GM21737 (cell line): ENCODE results near the gene KRT85.
"Not testable (repeated sequence)": the region's sequence is repeated elsewhere in the genome, so short reads cannot be mapped to it uniquely, and the experiment has no call there.

Source experiments
- ATAC-seq: cut with Tn5 transposase; IDR thresholded peaks from one replicate; pipeline ENCODE4 v1.9.1; 2021; ENCODE audit warnings: mild to moderate bottlenecking, moderate library complexity; ENCODE audit not compliant: unreplicated experiment

Gene KRT85

DNA sequence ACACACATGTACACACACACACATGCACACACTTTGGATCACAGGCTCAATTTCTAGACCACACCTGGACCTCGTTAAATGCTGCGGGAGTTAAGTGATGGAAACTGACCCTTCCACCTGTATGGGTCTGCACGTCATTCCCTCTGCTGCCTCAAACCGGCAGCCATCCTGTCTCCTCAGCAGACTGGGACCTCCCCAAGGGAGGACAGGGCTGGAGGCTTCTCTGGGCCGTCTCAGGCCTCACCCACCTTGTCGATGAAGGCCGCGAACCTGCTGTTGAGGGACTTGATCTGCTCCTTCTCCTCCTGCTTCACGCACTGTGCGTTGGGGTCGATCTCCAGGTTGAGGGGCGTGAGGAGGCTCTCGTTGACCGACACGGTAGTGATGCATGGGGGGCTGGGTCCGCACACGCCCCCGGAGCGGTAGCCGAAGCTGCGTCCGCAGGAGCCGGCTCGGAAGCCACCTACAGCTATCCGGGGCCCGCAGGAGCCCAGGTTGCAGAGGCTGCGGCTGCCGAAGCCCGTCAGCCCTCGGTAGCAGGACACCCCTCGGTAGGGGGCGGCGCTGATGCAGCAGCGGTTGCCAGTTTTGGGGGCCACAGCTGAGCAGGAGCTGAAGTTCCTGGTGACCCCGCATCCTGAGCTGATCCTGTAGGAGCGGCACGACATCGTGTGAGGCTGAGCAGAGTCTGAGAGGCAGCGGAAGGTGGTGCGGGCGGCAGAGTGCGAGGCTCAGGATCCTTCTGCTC, at the start of gene KRT85:
TSS of gene KRT85 (minus strand) at position 744 of the 748 bp plus-strand sequence. CDS start at position 668, 76 bp downstream.
- ATAC-seq = no peak

DNA sequence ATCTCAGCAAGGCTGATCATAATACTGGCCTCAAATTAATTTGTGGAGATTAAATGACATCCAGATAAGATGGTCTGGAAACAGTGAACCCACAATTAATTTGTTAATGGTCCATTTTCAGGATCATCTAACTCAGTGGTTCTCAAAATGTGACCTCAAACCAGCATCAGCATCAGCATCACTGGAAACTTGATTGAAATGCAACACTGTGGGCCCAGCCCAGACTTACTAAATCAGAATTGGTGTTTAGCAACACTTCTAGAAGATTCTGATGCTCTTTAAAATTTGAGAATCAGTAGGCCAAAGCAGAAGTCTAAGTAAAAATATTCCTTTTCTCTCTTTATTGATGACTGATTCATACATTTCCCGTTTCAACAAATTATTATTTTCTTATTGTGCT, 49.5 kb upstream of the KRT85 start:
- no peak for ATAC-seq

DNA sequence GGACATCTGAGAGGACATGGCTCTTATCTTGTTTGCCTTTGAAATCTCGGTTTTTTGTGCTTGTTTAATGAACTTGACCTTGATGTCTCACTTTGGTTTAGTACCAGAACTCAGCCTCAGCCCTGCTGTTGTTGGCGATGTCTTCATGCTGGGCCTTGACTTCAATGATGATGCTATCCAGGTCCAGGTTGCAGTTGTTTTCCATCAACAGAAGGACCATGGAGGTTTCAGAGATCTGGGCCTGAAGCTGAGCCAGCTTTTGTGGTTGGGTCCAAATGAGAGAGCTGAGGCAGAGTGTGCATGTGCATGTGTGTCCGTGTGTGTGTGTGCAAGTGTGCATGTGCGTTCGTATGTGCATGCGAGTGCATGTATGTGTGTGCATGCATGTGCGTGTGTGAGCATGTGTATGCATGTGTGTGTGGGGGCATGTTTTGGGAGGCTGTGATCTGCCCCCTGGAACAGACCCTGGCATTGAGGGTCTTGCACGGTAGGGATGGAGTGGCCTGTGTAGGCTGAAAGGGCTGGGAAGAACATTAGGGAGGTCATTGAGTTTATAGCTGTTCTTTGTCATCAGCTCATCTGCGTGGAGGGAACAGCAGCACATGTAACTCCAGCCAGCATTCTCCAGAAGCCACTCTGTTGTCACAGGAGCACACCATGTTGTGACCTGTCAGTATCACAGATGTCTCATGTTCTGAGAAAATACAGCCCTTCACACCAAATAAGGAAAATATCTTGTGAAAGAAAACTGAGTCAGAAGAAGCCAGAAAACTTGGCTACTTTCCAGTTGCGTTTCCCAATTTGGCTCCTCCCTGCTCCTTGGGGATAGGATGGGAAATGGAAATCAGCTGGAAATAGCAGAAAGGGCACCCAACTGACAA, 48.8 kb upstream of the KRT85 start:
- no peak for ATAC-seq

DNA sequence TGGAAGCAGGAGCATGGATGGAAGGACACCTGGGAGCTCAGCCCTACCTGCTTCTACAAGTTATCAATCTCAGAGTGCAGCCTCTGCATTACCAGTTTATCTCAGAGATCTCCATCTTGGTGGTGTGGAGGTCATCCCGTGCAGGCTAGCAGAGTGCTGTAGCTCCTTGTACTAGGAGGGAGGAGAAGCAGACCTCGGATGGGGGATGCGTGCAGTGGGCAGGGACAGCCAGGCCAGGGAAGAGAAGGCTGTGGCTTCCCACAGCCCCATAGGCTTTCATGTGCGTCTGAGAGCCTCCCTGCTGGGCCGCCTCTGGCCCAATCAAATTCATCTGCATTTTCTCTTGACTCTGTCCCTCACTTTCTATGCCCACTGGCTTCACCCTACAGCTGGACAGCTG, 47.7 kb upstream of the KRT85 start:
- no peak for ATAC-seq

DNA sequence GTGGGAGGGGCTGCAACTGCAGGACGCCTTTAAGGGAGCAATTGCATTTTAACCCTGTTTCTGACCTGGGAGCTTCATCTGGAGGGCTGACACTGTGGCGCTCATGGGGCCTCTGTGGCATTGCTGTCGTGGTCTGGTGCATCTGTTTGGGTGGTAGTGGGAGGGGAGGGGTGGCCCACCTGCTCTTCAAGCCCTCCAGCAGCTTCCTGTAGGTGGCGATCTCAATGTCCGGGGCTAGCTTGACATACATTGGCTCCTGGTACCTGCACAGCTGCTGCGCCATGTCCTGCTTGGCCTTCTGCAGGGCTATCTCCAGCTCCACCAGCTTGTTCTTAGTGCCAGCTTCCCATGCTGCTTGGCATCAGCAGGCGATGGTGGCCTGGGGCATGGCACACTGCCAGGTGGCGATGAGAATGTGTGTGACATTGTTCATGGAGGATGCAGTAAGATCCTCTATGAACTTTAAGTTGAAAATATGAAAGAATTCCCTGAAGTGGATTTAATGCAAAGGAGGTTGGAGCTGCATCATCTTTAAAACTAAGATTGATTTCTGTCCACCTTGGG, 46.6 kb upstream of the KRT85 start:
- no peak for ATAC-seq

DNA sequence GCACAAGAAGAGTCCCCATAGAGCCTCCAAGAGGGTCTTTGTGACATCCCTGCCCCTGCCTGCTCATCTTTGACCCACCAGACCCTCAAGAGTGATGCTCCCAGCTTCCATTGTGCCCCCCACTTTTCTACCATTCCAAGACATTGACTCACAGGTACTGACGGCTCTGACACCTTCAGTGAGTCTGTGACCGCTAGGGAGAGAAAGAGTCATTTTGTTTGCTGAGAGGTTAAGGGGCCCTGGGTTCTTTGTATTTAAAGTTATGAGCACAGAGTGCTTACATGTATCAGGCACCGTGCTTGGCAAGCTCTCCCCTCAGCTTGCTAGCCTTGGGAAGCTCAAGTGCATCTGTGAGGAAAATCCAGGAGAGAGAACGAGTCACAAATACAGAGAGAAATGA, 45.9 kb upstream of the KRT85 start:
- ATAC-seq = no peak

DNA sequence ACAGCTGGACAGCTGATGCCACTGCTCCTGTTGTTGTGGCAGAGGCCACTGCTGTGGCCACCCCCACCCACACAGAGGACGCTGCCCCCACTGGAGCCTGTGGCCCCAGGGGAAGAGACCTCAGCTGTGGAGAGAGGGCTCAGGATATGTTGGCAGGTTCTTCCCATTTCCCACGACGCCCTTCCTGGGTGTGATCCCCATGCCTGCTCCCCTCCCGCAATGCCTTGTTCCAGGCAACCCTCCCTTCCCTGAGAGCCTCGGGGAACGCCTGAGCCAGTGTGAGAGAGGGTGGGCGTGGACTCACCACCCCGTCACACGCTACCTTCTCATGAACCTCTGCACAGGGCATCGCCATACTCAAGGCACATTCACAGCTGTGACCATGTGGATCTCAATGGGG, 44.5 kb upstream of the KRT85 start:
- no peak for ATAC-seq

DNA sequence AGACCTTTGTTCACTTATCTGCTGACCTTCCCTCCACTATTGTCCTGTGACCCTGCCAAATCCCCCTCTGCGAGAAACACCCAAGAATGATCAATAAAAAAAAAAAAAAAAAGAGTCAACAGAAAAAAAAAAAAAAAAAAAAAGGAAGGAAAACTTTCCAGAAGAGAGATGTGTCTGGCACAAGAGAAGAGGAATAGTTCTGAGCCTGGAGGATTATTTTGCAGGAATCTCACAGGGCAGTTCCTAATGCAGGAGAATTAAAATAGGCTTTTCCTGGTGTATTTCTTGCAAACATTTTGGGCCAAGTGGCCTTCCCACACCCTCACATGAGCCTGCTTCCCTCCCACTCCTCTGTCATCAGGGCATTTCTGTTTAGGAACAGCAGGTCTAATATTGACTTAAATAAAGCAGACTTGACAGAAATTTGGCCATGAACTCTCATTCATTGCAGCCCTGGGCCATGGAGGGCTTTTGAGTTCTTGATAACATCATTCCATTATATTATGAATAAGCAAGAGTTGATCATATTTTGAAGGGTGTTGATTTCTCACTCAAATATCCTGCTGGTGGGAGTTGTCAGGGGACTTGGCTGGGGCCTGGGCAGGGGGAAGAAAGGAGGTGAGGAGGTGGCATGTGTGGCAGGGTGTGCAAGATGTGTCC, 43.4 kb upstream of the KRT85 start:
- not testable (repeated sequence) for ATAC-seq

DNA sequence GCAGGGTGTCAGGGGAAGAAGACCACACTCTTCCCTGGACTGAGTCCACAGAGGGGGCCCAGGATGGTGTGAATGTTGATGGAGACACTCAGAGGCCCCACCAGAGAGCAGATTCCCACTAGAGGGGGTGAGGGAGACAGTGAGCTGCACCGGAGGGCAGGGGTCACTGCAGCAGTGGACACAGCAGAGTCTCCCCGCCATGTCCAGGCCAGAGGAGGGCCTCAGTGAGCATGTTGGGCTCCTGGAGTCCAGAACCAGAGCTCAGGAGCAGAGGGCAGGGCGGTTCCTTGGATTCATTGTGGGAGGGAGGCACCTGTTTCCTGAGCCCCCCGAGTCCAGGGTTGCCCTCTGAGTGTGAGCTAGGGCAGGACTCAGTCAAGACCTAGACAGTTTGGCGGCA, 40.6 kb upstream of the KRT85 start:
- no peak for ATAC-seq

DNA sequence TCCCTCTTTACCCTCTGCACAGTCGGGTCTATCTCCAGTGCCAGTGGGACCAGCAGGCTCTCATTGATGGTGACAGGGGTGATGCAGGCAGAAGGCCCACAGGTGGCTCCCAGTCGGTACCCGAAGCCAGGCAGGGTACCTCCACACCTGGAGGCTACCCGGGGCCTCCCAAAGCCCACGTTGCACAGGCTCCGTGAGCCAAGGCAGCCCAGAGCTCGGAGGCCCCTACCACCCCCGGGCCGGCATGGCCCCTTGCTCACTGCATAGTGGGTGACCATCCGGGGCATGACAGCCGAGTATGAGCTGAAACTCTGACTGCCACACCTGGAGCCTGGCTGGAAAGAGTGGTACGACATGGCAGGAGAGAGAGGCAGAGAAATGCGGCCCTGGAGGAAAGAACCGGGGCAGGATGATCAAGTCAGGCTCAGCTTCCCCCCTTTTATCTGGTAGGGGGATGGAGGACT, 38.7 kb upstream of the KRT85 start, which contains the start of gene KRT82:
TSS of gene KRT82 (minus strand) at position 414 of the 464 bp plus-strand sequence. CDS start at position 356, 58 bp downstream.
- ATAC-seq = no peak

DNA sequence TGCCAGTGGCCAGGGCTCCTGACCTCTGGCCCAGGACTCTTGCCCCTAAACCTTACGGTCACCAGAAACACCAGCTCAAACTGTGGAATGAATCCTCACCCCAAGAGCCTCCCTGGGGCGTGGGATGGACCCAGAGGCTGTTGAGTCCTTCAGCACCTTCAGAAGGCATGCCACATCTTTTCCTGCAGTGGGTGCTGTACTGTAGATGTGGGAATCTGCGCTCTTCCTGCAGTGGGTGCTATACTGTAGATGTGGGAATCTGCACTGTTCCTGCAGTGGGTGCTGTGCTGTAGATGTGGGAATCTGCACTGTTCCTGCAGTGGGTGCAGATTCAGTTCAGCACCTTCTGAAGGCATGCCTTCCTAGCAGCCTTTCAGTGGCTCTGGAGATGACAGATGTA, 37.7 kb upstream of the KRT85 start:
- ATAC-seq = no peak

DNA sequence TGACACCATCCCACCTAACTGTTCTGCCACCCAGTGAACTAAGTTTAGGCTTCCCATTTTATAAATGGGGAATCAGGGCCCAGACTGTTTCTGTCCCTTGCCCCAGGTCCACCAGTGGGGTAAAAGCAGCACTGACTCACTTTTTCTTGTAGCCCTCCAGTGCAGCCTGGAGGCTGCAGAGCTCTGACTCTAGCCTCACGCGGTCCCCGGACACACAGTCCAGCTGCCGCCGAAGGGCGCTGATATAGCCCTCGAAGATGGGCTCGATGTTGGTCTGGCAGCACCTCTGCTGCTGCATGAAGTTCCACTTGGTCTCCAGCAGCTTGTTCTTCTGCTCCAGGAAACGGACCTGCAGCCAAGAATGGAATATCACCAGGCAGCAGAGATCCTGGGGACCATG, 36.3 kb upstream of the KRT85 start:
- ATAC-seq = no peak

DNA sequence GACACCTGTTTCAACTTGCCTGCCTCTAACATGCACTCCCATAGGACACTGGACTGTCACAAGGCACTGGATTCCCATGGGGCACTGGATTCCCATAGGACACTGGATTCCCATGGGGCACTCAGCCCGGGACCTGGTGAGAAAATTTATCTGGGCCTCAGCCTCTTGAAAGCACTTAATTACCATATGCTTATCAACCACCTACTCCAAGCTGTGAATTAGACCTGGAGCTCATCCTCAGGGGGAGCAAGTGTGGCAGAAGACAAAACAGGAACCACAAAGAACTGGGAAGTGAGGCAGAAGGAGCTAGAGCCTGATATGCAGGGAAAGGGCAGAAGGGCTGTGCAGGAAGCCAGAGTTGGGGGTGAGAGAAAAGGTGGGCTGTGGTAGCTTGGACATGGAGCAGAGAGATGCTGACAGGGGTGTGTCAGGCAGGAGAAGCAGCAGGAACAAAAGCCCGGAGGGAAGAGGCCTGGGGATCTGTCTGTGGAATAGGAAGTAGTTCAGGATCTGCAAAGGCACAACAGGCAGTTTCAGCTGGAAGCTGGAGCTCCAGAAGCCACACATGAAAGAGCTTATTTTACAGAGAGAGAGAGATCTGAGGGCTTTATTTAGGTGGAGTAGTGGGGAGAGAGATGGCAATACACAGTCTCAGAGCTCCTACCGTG, 35.7 kb upstream of the KRT85 start:
- ATAC-seq = no peak

DNA sequence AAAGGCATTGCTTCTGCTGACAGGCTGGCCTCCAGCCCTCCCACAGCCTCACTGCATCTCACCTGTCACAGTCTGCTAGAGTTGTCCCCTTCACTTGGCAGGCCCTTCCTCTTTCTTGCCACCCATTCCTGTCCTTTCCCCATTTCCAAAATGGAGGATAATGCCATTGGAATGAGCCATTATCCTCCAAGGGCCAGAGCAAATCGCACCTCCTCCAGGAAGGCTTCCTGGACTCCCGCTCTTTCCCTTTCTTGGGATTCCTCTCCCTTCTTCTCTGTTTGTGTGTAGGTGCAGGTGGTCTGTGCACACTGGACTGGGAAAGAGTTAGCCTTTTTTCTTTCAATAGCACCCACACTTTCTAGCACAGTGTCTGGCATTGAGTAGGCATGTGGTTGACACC, 35.1 kb upstream of the KRT85 start:
- no peak for ATAC-seq

DNA sequence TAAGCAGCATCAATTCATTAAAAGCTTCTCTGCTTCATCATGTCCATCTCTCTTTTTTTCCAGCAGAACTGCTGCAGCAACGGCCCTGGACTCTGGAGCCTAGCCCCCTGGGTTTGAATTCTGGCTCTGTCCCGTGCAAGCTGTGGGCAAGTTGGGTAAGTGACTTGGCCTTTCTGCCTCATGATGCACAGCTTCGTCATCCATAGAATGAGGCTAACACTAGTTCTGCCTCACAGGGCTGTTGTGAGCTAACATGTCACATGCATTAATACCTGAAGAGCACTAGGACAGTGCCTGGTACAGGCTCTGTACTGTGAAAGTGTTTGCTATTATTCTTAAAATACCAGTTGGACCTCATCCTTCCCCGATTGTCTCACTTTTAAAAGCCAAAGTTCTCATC, 34.6 kb upstream of the KRT85 start:
- no peak for ATAC-seq

DNA sequence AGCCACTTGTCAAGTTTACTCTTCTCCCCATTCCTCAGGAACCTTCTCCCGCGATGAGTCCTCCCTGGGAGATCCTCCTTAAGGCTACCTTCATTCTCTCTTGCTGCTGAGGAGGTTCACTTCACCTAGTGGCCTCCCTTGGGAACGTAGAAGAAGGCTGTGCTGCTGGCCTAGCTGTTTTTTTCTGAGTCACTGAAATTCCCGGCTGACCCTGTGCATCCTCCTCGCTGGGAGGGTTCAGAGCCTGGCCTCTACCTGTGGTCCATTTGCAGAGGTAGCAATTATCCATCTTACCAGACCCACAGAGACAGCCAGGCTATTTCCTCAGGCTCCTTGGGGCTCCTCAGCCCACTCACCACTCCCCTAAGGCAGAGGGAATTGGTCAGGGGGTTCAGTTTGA, 34.2 kb upstream of the KRT85 start:
- ATAC-seq = no peak

DNA sequence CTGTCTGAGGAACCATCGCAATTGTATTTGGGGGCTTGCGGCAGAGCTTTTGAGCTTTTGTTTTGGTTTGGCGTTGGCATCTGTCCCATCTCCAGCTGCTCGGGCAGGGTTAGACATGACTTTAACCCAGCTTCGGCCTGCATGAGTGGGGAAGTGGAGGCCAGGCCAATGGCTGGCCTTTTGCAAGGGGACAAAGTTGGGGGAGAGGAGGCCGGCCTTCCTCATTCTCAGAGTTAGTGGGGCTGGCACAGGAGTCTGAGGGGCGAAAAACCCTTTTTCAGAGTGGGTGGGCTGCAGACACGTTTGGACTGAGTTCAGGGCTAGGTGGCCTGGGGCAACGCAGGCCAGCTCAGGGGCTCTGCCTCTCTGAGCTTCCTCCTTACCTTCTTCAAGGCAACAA, 33.6 kb upstream of the KRT85 start:
- no peak for ATAC-seq

DNA sequence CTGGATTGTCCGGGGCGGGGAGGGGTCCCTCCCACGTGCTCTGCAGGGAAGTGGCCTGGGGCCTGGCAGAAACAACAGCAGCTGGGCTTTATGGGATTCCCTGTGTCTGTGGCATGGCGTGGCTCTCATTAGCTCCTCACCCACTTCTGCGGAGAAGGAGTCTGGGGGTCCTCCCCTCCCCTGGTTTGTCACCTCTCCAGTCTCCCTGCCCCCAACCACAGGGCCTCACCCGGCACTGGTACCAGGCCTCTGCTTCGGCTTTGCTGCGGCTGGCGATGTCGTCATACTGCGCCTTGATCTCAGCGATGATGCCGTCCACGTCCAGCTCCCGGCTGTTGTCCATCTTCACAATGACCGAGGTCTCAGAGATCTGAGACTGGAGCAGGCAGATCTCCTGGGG, 32.5 kb upstream of the KRT85 start:
- ATAC-seq = no peak

DNA sequence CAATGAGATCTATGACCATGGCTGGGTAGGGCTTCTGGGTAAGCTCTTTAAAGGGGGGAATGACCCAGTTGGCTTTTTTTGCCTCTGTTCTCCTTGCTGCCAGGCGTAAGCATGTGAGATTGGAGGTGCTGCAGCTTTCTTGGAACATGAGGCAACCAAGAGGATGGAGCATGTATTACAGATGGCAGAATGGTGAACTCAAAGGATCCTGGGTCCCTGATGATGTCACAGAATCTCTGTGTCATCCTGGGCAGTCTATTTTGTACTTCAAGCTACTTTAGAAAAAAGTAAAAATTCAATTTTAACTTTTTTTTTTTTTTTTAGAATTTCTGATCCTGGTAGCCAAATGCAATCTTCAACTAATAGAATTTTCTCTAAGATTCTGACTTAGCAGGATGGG, 30.9 kb upstream of the KRT85 start:
- ATAC-seq = no peak

DNA sequence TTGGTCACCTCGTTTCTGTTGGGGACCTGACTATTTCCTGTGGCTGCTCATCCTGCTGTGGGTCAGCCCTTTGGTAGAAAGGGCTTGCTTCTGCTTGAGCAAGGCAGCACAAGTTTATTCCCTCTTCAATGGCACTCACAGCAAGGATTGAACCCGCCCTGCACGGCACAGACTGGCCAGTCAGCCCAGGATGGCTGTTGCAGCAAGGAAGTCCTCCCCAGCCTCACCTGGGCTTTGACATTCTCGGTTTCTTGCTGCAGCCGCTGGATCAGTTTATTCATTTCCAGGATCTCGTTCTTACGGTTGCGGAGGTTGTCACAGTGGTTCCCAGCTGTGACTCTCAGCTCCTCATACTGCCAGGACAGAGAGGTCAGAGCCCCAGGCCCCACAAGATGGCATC, 29.4 kb upstream of the KRT85 start:
- no peak for ATAC-seq
